ENCODE results near the gene TDRD10. TPM values are rescaled to one million over a fixed set of nuclear protein-coding genes. Genes with fewer than 3 reads are reported as not detected.

Gene TDRD10
- polyA plus RNA-seq, 2 of the 4 experiments (the other 2 are of a cell fraction), result 0.04 TPM; not detected in 1

DNA sequence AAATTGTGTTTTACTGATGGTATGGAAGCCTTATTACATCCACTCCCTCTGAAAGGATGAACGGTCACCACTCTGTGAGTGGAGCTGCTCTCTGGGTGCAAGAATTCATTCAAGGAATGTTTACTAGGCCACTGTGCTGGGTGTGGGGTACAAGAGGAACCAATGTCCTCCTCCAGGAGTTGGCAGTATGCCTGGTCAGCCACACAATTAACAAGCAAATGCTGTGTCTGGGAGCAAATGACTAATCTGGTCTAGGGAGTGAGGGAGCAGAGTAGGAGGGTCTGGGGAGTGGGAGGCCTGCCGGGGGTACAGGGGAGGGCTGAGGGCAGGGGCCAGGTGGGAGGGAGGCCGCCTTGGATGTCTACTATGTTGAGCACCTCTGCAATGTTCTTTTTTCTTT lies 27.2 kb upstream of the TDRD10 start:
- TF ChIP-seq RCOR1 (IDR thresholded peaks at IDR 0.05; ENCODE audit: low read depth, low read length) (no peak), EHMT2 (IDR thresholded peaks at IDR 0.05; ENCODE audit: low read depth) (no peak), RNF2 (IDR thresholded peaks at IDR 0.05; ENCODE audit: borderline replicate concordance, low read depth) (no peak)
- ATAC-seq (no peak), DNase-seq (ENCODE audit: low read depth in 1 of 2, low spot score in 1 of 2) (peak in 1 of 2 experiments; percentile 39), FAIRE-seq (no peak)
- 0 out of 3 replicates have a peak, but pooled peaks cover 5% of the 10 kb centered on the region for H3K4me1 ChIP-seq
- H3K27ac ChIP-seq, result no peak overlapping the region
- no peak overlapping the region for H3K4me3 ChIP-seq
- WGBS (ENCODE audit: missing lambda C conversion rate), result 40% methylated on average over 3 of the region's 3 CpGs
- CTCF ChIA-PET, result interaction anchor here (0.7 to 1.7 kb wide), 2 partner anchors 149 to 610 kb away, joined by 3 read pairs; no protein-coding TSS in a partner anchor
- POLR2A ChIA-PET, result no interaction called here
- no peaks in the 10 kb centered on the region for H3K9me3 ChIP-seq
- no peak overlapping the region for H3K4me2 ChIP-seq

DNA sequence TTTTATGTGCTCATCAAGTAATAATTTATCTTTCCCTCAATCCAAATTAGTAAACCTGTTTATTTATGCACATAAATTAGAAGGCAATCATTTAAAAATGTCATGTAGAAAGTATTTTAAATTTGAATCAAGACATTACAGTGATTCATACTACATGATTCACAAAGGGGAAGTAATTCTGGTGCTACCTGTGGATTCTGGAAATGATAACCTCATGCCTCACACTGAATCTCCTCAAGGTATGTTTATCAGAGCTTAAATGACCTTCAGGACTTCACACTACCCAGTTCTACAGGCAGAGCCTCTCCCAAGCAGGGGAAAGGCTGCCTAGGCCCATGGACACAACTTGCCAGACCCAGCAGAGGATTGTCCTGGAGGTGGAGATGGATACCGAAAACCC lies 25.2 kb upstream of the TDRD10 start:
- FAIRE-seq (no peak), ATAC-seq (no peak), DNase-seq (ENCODE audit: low read depth in 1 of 2, low spot score in 1 of 2) (no peak)
- no peak overlapping the region for H3K4me3 ChIP-seq
- ChIA-PET POLR2A (no interaction called here), CTCF (interaction anchor here (0.7 to 1.3 kb wide), 2 partner anchors 9 to 192 kb away, joined by 4 read pairs; no protein-coding TSS in a partner anchor)
- H3K4me1 ChIP-seq, result 0 out of 3 replicates have a peak, but pooled peaks cover 5% of the 10 kb centered on the region
- no peaks in the 10 kb centered on the region for H3K9me3 ChIP-seq
- TF ChIP-seq KDM1A (IDR thresholded peaks at IDR 0.05; ENCODE audit: low read depth) (no peak), EP300 (IDR thresholded peaks at IDR 0.05) (no peak)
- 100% methylated on average over 1 of the region's 1 CpG for WGBS (ENCODE audit: missing lambda C conversion rate)
- H3K27ac ChIP-seq, result 0 out of 6 replicates have a peak overlapping the region, but pooled peaks of 1 of the 2 experiments have one; percentile 47
- no peak overlapping the region for H3K4me2 ChIP-seq

DNA sequence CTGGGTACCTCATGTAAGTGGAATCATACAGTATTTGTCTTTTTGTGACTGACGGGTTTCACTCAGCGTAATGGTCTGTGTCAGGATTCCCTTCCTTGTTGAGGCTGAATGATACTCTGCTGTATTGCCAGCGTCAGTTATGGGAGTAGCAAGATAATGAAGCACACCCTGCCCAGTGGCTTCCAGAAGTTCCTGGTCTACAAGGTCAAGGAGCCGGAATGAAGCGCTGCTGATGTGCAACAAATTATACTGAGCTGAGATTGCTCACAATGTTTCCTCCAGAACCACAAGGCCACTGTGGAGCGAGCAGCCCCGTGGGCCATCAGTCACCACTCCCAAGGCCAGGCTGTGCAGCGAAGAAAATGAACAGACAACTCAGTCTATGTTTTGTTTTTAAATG lies 24.0 kb upstream of the TDRD10 start:
- 89% methylated on average over 7 of the region's 8 CpGs for WGBS (ENCODE audit: missing lambda C conversion rate)
- no peak overlapping the region for H3K4me3 ChIP-seq
- H3K4me1 ChIP-seq, result 0 out of 3 replicates have a peak, but pooled peaks cover 5% of the 10 kb centered on the region
- TF ChIP-seq HEYL (CRISPR knock-in tag; IDR thresholded peaks at IDR 0.05) (no peak), CBX8 (IDR thresholded peaks at IDR 0.05) (no peak), CEBPB (IDR thresholded peaks at IDR 0.05) (no peak), CHD4 (IDR thresholded peaks at IDR 0.05; ENCODE audit: borderline replicate concordance) (no peak), PHF8 (IDR thresholded peaks at IDR 0.05; ENCODE audit: borderline replicate concordance, low read depth) (no peak)
- TF ChIP-seq, protein P1, sequence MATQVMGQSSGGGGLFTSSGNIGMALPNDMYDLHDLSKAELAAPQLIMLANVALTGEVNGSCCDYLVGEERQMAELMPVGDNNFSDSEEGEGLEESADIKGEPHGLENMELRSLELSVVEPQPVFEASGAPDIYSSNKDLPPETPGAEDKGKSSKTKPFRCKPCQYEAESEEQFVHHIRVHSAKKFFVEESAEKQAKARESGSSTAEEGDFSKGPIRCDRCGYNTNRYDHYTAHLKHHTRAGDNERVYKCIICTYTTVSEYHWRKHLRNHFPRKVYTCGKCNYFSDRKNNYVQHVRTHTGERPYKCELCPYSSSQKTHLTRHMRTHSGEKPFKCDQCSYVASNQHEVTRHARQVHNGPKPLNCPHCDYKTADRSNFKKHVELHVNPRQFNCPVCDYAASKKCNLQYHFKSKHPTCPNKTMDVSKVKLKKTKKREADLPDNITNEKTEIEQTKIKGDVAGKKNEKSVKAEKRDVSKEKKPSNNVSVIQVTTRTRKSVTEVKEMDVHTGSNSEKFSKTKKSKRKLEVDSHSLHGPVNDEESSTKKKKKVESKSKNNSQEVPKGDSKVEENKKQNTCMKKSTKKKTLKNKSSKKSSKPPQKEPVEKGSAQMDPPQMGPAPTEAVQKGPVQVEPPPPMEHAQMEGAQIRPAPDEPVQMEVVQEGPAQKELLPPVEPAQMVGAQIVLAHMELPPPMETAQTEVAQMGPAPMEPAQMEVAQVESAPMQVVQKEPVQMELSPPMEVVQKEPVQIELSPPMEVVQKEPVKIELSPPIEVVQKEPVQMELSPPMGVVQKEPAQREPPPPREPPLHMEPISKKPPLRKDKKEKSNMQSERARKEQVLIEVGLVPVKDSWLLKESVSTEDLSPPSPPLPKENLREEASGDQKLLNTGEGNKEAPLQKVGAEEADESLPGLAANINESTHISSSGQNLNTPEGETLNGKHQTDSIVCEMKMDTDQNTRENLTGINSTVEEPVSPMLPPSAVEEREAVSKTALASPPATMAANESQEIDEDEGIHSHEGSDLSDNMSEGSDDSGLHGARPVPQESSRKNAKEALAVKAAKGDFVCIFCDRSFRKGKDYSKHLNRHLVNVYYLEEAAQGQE (IDR thresholded peaks at IDR 0.05), result no peak
- TF ChIP-seq, protein P2, sequence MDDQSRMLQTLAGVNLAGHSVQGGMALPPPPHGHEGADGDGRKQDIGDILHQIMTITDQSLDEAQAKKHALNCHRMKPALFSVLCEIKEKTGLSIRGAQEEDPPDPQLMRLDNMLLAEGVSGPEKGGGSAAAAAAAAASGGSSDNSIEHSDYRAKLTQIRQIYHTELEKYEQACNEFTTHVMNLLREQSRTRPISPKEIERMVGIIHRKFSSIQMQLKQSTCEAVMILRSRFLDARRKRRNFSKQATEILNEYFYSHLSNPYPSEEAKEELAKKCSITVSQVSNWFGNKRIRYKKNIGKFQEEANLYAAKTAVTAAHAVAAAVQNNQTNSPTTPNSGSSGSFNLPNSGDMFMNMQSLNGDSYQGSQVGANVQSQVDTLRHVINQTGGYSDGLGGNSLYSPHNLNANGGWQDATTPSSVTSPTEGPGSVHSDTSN (IDR thresholded peaks at IDR 0.05), result no peak
- H3K27ac ChIP-seq, result 0 out of 6 replicates have a peak overlapping the region, but pooled peaks of 1 of the 2 experiments have one; percentile 15
- no peak for FAIRE-seq
- no peaks in the 10 kb centered on the region for H3K9me3 ChIP-seq
- ChIA-PET CTCF (interaction anchor here (0.5 to 3.2 kb wide), 7 partner anchors 10 to 159 kb away, joined by 3 to 34 read pairs (median 4); no protein-coding TSS in a partner anchor), POLR2A (no interaction called here)
- ATAC-seq, result no peak
- no peak for DNase-seq (ENCODE audit: low read depth in 1 of 2, low spot score in 1 of 2)
- no peak overlapping the region for H3K4me2 ChIP-seq

DNA sequence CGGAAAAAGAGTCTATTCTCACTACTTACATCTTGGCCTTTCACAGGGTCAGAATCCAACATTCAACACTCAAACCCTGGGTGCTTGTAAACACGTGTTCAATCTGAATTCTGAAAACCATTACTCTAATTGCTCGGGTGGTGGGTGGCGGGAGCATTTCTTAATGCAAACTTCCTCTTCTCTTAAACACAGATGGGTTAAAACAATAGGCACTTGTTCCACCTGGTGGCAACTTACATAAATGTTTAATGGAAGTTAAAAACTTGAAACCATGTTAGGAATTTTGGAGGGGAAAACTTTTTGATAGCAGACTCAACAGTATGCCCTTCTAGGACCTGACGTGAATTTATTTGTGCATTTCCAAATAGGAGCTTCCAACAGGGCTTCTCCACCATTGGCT lies 23.4 kb upstream of the TDRD10 start:
- peak overlapping the region in 1 of 2 experiments; percentile 67; a peak in 1 of 6 replicates for H3K27ac ChIP-seq
- ATAC-seq (no peak), DNase-seq (ENCODE audit: low read depth in 1 of 2, low spot score in 1 of 2) (peak in 1 of 2 experiments; percentile 45), FAIRE-seq (no peak)
- no peak overlapping the region for H3K4me3 ChIP-seq
- H3K4me2 ChIP-seq, result no peak overlapping the region
- TF ChIP-seq, protein P3, sequence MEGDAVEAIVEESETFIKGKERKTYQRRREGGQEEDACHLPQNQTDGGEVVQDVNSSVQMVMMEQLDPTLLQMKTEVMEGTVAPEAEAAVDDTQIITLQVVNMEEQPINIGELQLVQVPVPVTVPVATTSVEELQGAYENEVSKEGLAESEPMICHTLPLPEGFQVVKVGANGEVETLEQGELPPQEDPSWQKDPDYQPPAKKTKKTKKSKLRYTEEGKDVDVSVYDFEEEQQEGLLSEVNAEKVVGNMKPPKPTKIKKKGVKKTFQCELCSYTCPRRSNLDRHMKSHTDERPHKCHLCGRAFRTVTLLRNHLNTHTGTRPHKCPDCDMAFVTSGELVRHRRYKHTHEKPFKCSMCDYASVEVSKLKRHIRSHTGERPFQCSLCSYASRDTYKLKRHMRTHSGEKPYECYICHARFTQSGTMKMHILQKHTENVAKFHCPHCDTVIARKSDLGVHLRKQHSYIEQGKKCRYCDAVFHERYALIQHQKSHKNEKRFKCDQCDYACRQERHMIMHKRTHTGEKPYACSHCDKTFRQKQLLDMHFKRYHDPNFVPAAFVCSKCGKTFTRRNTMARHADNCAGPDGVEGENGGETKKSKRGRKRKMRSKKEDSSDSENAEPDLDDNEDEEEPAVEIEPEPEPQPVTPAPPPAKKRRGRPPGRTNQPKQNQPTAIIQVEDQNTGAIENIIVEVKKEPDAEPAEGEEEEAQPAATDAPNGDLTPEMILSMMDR (IDR thresholded peaks at IDR 0.05), result peak; percentile 40; the same call in 2 of the 3 replicates
- TF ChIP-seq SMC3 (IDR thresholded peaks at IDR 0.05) (peak; percentile 65), RAD21 (conservative IDR thresholded peaks at IDR 0.05 in 1 of 2, IDR thresholded peaks at IDR 0.05 in 1 of 2) (peak; percentile 38 to 60), RARB (CRISPR knock-in tag; IDR thresholded peaks at IDR 0.05) (no peak)
- ChIA-PET CTCF (interaction anchor here (0.6 to 5.3 kb wide), 36 partner anchors 9 to 458 kb away, joined by 3 to 79 read pairs (median 5); partner anchors contain the start of genes CHRNB2, PMVK and SHE), POLR2A (interaction anchor here (1.1 kb wide), 1 partner anchor 458 kb away, joined by 5 read pairs; the partner anchor contains the start of gene PMVK)
- WGBS (ENCODE audit: missing lambda C conversion rate), result 63% methylated on average over 5 of the region's 5 CpGs
- H3K9me3 ChIP-seq, result no peaks in the 10 kb centered on the region
- H3K4me1 ChIP-seq, result 0 out of 3 replicates have a peak, but pooled peaks cover 5% of the 10 kb centered on the region

Data from A549 (cell line).